GM12878 (cell line): ENCODE measurements around the gene FRK. TPM values are rescaled to one million over a fixed set of nuclear protein-coding genes. Genes with fewer than 3 reads are reported as not detected.

Experiments used
- ATAC-seq: fragments of 200-7000 bp; cut with Tn5 transposase; 3 replicates; pipeline ENCODE4 v1.9.1; 2020; ENCODE audit warnings: mild to moderate bottlenecking, moderate library complexity
- BruUV-seq: library from RNA; stranded (reverse); fragments of 400-500 nt; replicated peaks from 2 replicates; lab custom pipeline; 2021; lab: Mats Ljungman, UMichigan
- CTCF ChIA-PET: fragments of 300-600 bp; sonication (Branson Sonifier 250); formaldehyde crosslinking; extraction: SDS; loops from one replicate; lab custom pipeline; 2021; ENCODE audit warnings: inconsistent platforms; lab: Yijun Ruan, JAX
- POLR2A ChIA-PET: fragments of 350-600 bp; formaldehyde crosslinking; extraction: SDS; loops from one replicate; lab custom pipeline; 2021; ENCODE audit warnings: inconsistent platforms; lab: Charles Lee
- RAD21 ChIA-PET: fragments of 300-600 bp; sonication (Branson Sonifier 250); formaldehyde crosslinking; loops from one replicate; lab custom pipeline; 2023; ENCODE audit warnings: antibody characterized with exemption; ENCODE audit not compliant: unreplicated experiment; lab: Charles Lee
- SMC1A ChIA-PET: fragments of 300-600 bp; sonication (Branson Sonifier 250); formaldehyde crosslinking; loops from one replicate; lab custom pipeline; 2023; ENCODE audit not compliant: unreplicated experiment, uncharacterized antibody; lab: Charles Lee
- DNase-seq: peaks from one replicate; pipeline ENCODE4 v3.0.0-alpha.2; 2011; ENCODE audit warnings: low read depth, low spot score
- FAIRE-seq: peaks from 3 replicates; lab custom pipeline; 2011; peaks lifted over from hg19 to GRCh38; lab: Jason Lieb, UNC
- H2AFZ ChIP-seq: 2 replicates; pipeline ENCODE4 v1.6.0; 2011; ENCODE audit warnings: low read depth, low read length, control low read depth; ENCODE audit not compliant: control insufficient read depth
- H3K27ac ChIP-seq: 2 replicates; pipeline ENCODE4 v1.5.1; 2011; ENCODE audit warnings: control low read depth; ENCODE audit not compliant: control insufficient read depth, insufficient read depth
- H3K27me3 ChIP-seq, 2 experiments: replicated peaks in 1 of 2; 2 replicates each; pipeline versions ENCODE4 v1.6.0 to v1.6.1; 2011; ENCODE audit warnings: low read length in 1 of 2; ENCODE audit not compliant: control insufficient read depth in 2 of 2, insufficient read depth in 2 of 2
- H3K36me3 ChIP-seq, 2 experiments: 2 replicates each; pipeline ENCODE4 v1.5.1; 2011; ENCODE audit warnings: low read length in 1 of 2; ENCODE audit not compliant: control insufficient read depth in 2 of 2, insufficient read depth in 2 of 2
- H3K4me1 ChIP-seq: 2 replicates; pipeline ENCODE4 v1.6.1; 2011; ENCODE audit warnings: mild to moderate bottlenecking, low read length, moderate library complexity, mixed read lengths; ENCODE audit not compliant: control insufficient read depth, insufficient read depth
- H3K4me2 ChIP-seq: 2 replicates; pipeline ENCODE4 v1.6.0; 2011; ENCODE audit warnings: control low read depth; ENCODE audit not compliant: control insufficient read depth, insufficient read depth
- H3K4me3 ChIP-seq: fragments of 200-600 bp; sonication (generic); 2 replicates; pipeline ENCODE4 v1.5.1; 2016
- H3K79me2 ChIP-seq: 2 replicates; pipeline ENCODE4 v1.6.0; 2011; ENCODE audit warnings: low read length; ENCODE audit not compliant: control insufficient read depth, insufficient read depth
- H3K9ac ChIP-seq: 2 replicates; pipeline ENCODE4 v1.8.0; 2011; ENCODE audit warnings: low read length, control low read depth, mixed read lengths; ENCODE audit not compliant: control insufficient read depth, insufficient read depth
- H3K9me3 ChIP-seq: replicated peaks from 3 replicates; pipeline ENCODE4 v1.5.1; 2011; ENCODE audit warnings: mild to moderate bottlenecking, low read length; ENCODE audit not compliant: control insufficient read depth, insufficient read depth
- H4K20me1 ChIP-seq: 2 replicates; pipeline ENCODE4 v1.6.0; 2011; ENCODE audit not compliant: control insufficient read depth, insufficient read depth
- CHD1 ChIP-seq: IDR thresholded peaks from 2 replicates; pipeline ENCODE4 v1.6.1; 2012; ENCODE audit warnings: low read depth, low read length, improper control_type of control experiment
- CREB1 ChIP-seq: IDR thresholded peaks from 2 replicates; pipeline ENCODE4 v1.6.1; 2012; ENCODE audit warnings: low read depth, mild to moderate bottlenecking, inconsistent platforms
- CREM ChIP-seq: IDR thresholded peaks from 2 replicates; pipeline ENCODE4 v1.6.1; 2014; ENCODE audit warnings: antibody characterized with exemption, low read depth
- E4F1 ChIP-seq: fragments of 450-650 bp; IDR thresholded peaks from 2 replicates; pipeline ENCODE4 v1.6.1; 2018; ENCODE audit warnings: borderline replicate concordance, mild to moderate bottlenecking; ENCODE audit not compliant: partially characterized antibody
- FOXM1 ChIP-seq: IDR thresholded peaks from 2 replicates; pipeline ENCODE4 v1.6.1; 2012; ENCODE audit warnings: low read depth, mild to moderate bottlenecking, inconsistent platforms, low read length, moderate library complexity
- IRF3 ChIP-seq: fragments of 450-650 bp; IDR thresholded peaks from 2 replicates; pipeline ENCODE4 v1.6.1; 2014; ENCODE audit warnings: mild to moderate bottlenecking
- KDM1A ChIP-seq: fragments of 200-600 bp; sonication (generic); IDR thresholded peaks from 2 replicates; pipeline ENCODE4 v1.6.1; 2016; ENCODE audit warnings: borderline replicate concordance
- KLF5 ChIP-seq: fragments of 450-650 bp; IDR thresholded peaks from 2 replicates; pipeline ENCODE4 v1.6.1; 2014; ENCODE audit warnings: mild to moderate bottlenecking; ENCODE audit not compliant: partially characterized antibody
- NFYB ChIP-seq: IDR thresholded peaks from 2 replicates; pipeline ENCODE4 v1.6.1; 2011; ENCODE audit warnings: low read depth, mild to moderate bottlenecking, low read length, improper control_type of control experiment, moderate library complexity; ENCODE audit not compliant: insufficient read depth
- PML ChIP-seq: IDR thresholded peaks from 2 replicates; pipeline ENCODE4 v1.6.1; 2012; ENCODE audit warnings: low read length, inconsistent platforms
- PRDM15 ChIP-seq: fragments of 450-650 bp; formaldehyde crosslinking; IDR thresholded peaks from 2 replicates; pipeline ENCODE4 v1.4.0; 2020; ENCODE audit warnings: mild to moderate bottlenecking, moderate library complexity
- SRF ChIP-seq, 2 experiments: IDR thresholded peaks; 2 replicates each; pipeline ENCODE4 v1.6.1; 2011; ENCODE audit warnings: low read depth in 2 of 2, low read length in 2 of 2, mild to moderate bottlenecking in 1 of 2, moderate library complexity in 1 of 2
- TAF1 ChIP-seq: IDR thresholded peaks from 2 replicates; pipeline ENCODE4 v1.6.1; 2011; ENCODE audit warnings: mild to moderate bottlenecking, low read depth, low read length, borderline replicate concordance
- YY1 ChIP-seq: IDR thresholded peaks from 2 replicates; pipeline ENCODE4 v1.6.1; 2011; ENCODE audit warnings: low read depth, mild to moderate bottlenecking, low read length
- WGBS: methylation state at CpG from one replicate; pipeline ENCODE4 v1.1.6; 2016; ENCODE audit warnings: low lambda C conversion rate; ENCODE audit not compliant: insufficient replicate concordance, insufficient coverage; ENCODE audit errors: missing lambda C conversion rate; 5-methylcytosine and 5-hydroxymethylcytosine counted together
- in situ Hi-C: fragments of 300-500 bp; cut with MboI; formaldehyde crosslinking; loops from 9 replicates; pipeline ENCODE4 v1.14.3; 2018; ENCODE audit warnings: mixed read lengths
- intact Hi-C: fragments of 100-400 bp; cut with micrococcal nuclease; formaldehyde crosslinking; loops from one replicate; pipeline ENCODE4 v1.14.2; 2022; ENCODE audit not compliant: unreplicated experiment
- polyA plus RNA-seq, 11 experiments: library from polyadenylated mRNA; depleted of rRNA in 4 of 11; unstranded in 6 of 11; stranded (reverse) in 5 of 11; fragments of >200 nt; fragmentation: Nextera tagmentation in 4 of 11; fragmentation: Illumina TruSeq in 1 of 11; extraction: Ambion mirVana in 4 of 11; extraction: Trizol in 1 of 11; gene quantifications; 1 replicate in 1 of 11; 2 replicates in 10 of 11; pipeline versions ENCODE4 v1.2.1 to v1.2.3, GENCODE V29; 2011 to 2016; ENCODE audit warnings: inconsistent platforms in 2 of 11, missing spikeins in 2 of 11, low read depth in 1 of 11
- total RNA-seq, 4 experiments: library from RNA; depleted of rRNA in 3 of 4; stranded (reverse); fragments of >200 nt in 3 of 4; fragmentation: Illumina TruSeq in 1 of 4; extraction: Trizol in 1 of 4; gene quantifications; 2 replicates each; pipeline versions ENCODE4 v1.2.1 to v1.2.3, GENCODE V29; 2013 to 2021
- TF ChIP-seq, protein P1 (sequence below): fragments of 450-650 bp; IDR thresholded peaks from 2 replicates; pipeline ENCODE4 v1.6.1; 2016; ENCODE audit warnings: mild to moderate bottlenecking

FRK gene
- total and polyA plus RNA-seq, 10 of the 15 experiments (the other 5 are each of a cell fraction or from before 2014, with no cell fraction given) = 0.29 to 2.4 (median 1.2) TPM

DNA sequence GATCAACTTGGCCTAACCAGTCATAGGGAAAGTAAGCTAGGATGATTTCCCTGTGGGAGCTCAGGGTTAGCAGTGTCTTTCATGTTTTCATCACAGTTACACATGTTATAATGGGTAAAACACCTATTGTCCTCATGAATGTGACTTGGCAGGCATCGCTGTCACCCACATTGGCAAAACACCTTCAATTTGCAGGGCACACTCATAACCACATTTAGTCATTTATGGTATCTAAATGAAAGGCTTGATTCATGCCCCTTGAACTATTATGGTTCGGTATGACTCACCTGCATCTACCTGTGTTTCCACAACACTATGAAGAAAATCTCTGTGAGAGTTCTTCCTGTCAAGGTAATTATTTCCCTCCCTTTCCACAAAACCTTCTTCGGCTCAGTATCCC is 49.2 kb downstream of the FRK start:
- no peak overlapping the region for H3K9ac ChIP-seq
- no TSS peak for BruUV-seq
- SMC1A ChIA-PET = interaction anchor here (0.6 to 5.0 kb wide), 21 partner anchors 8 to 299 kb away, joined by 3 to 91 read pairs (median 6); partner anchors contain the start of genes FRK, NT5DC1 and TSPYL1
- TF ChIP-seq YY1 (no peak), NFYB (no peak), SRF (IDR thresholded peaks at IDR 0.05; ENCODE audit: low read depth in 2 of 2, low read length in 2 of 2) (no peak), IRF3 (no peak), CHD1 (no peak), CREB1 (no peak), E4F1 (no peak), KDM1A (no peak), PML (no peak), TAF1 (no peak), PRDM15 (CRISPR knock-in tag) (no peak), FOXM1 (peak; percentile 50; the same call in 1 of the 2 replicates), CREM (peak; percentile 54; the same call in 1 of the 2 replicates), KLF5 (no peak)
- TF ChIP-seq, protein P1, sequence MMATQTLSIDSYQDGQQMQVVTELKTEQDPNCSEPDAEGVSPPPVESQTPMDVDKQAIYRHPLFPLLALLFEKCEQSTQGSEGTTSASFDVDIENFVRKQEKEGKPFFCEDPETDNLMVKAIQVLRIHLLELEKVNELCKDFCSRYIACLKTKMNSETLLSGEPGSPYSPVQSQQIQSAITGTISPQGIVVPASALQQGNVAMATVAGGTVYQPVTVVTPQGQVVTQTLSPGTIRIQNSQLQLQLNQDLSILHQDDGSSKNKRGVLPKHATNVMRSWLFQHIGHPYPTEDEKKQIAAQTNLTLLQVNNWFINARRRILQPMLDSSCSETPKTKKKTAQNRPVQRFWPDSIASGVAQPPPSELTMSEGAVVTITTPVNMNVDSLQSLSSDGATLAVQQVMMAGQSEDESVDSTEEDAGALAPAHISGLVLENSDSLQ = 0 out of 2 replicates have a peak, but pooled peaks have one; percentile 7

More for the DNA sequence above, 49.2 kb downstream of the FRK start:
- peaks cover 1% of the 10 kb centered on the region; the same call in 1 of the 2 replicates for H3K79me2 ChIP-seq
- ChIA-PET RAD21 (interaction anchor here (0.7 to 5.3 kb wide), 18 partner anchors 7 to 207 kb away, joined by 3 to 102 read pairs (median 8); partner anchors contain the start of genes FRK and NT5DC1), POLR2A (interaction anchor here (0.6 to 5.3 kb wide), 10 partner anchors 48 to 536 kb away, joined by 4 to 40 read pairs (median 4); partner anchors contain the start of genes NT5DC1 and TSPYL4), CTCF (interaction anchor here (0.6 to 7.8 kb wide), 32 partner anchors 7 to 357 kb away, joined by 3 to 183 read pairs (median 5); partner anchors contain the start of genes FRK and NT5DC1)
- FAIRE-seq (peak; percentile 92), ATAC-seq (peak; percentile 76), DNase-seq (peak; percentile 89)
- peak overlapping the region; percentile 59 for H3K27ac ChIP-seq
- no peaks in the 10 kb centered on the region; the same call in 1 of the 3 replicates for H3K9me3 ChIP-seq
- intact Hi-C loops = loop anchor here (1.0 to 10.0 kb wide), 5 partner anchors 51 to 653 kb away; partner anchors contain the start of genes TSPYL4 and ZUP1
- WGBS = 29% methylated on average over 3 of the region's 3 CpGs
- H3K4me3 ChIP-seq = peak overlapping the region; percentile 9; the same call in 1 of the 2 replicates
- no peaks in the 10 kb centered on the region for H3K36me3 ChIP-seq
- H2AFZ ChIP-seq = no peak overlapping the region; the same call in 1 of the 2 replicates
- H3K4me1 ChIP-seq = peaks cover 59% of the 10 kb centered on the region
- in situ Hi-C loops = loop anchor here (5.0 kb wide), 1 partner anchor 86 kb away; no protein-coding TSS in a partner anchor
- no peaks in the 10 kb centered on the region for H4K20me1 ChIP-seq
- no peaks in the 10 kb centered on the region for H3K27me3 ChIP-seq
- peak overlapping the region; percentile 45 for H3K4me2 ChIP-seq
